Right kidney (tissue), 9 donors: ENCODE measurements around the gene KCNA10.

Experiments
- DNase-seq: peaks from one replicate; pipeline ENCODE4 v3.0.0-alpha.2; 2016
- long read RNA-seq, 8 donors: transcript quantifications; one replicate each; lab custom pipeline, GENCODE V29; 2026

KCNA10 gene
- long read RNA-seq, donor 1: 0 reads
- long read RNA-seq, donor 2: 0 reads
- long read RNA-seq, donor 3: 0 reads
- long read RNA-seq, donor 4: 0 reads
- long read RNA-seq, donor 5: 0 reads
- long read RNA-seq, donor 6: 0 reads
- long read RNA-seq, donor 7: 0 reads
- long read RNA-seq, donor 8: 0 reads

DNA sequence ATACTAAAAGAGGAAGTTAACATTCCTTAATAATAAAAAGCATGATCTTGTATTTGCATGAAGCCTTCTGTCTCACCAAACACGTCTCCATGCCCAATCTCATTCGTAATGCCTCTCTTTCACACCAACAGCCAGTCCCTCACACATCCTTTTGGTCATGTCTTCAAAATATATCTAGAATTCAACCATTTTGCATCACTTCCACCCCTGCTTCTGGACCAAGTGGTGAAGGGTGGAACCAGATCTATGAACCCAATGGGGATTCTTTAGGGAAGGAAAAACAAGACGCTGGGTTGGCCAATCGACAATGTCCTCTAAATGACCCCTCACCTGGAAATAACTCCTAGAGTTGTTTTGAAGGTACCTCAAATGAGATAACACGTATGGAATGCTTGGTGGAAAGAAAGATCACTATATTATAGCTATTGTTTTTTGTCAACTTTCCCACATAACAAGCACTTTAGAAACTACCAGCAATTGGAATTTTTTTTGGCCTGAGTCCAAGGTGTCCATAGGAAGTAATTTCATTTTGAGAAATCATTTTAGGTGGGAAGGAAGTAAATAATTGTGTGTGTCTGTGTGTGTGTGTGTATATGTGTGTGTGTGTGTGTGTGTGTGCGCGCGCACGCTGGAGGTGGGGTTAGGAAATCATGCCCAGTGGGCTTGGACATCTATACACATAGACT lies at the start of gene KCNA10:
TSS of gene KCNA10 (minus strand) at position 51 of the 686 bp plus-strand sequence. CDS start 388 bp downstream, outside the sequence.
- no peak for DNase-seq

DNA sequence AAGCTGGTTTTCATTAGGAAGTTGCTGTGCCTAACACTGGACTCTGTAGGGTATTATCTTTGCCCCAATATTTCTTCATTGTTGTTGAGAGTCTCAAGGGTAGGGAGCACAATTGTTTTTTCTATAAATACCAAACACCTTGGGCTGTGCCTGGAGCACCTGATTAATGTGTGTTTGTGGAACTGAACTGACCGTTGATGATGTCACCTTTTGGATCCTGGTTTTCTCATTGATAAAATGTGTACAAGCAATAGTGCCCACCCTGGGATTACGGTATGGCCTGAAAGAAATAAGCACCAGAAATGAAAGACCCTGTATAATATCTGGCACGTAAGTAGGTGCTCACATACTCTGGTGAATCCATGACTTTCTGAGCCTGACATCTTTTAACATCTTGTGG lies 47.9 kb upstream of the KCNA10 start:
- DNase-seq: no peak

DNA sequence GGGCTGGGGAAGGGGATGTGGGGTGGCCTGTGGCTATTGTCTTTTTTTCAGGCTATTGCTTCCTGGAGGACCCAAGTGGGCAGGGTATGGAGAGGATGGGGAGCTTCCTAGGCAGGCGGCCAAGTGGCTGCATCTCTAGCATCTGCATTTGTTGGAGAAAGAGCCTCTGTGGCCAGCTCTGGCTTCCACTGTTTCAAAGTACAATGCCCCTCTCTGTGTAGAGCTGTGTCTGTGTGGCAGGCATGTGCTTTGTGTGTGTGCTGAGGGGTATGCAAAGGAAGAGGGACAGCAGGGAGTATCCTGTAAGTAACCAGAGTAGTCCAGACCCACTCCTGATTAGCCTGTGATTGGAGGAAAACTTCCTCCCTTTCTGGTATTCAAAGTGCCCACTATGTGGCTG lies 46.6 kb upstream of the KCNA10 start:
- no peak for DNase-seq

DNA sequence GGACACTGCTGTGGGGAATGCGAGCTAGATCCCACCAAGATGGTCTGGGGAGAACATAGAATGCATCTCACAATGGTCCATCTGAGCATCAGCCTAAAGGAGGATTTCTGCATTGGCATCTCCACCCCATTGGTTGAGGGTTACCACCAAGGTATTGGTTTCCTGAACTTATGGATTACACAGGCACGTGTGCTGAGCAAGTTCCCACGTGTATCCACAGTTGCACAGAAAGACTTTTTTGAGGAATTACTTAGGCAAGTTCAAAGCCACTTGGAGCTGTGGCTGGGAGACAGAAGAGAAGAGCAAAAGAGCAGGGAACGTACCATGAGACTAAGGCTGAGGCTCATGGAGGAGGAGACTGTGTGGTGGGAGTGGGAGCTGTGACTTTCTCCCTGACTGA lies 44.1 kb upstream of the KCNA10 start:
- DNase-seq: no peak

DNA sequence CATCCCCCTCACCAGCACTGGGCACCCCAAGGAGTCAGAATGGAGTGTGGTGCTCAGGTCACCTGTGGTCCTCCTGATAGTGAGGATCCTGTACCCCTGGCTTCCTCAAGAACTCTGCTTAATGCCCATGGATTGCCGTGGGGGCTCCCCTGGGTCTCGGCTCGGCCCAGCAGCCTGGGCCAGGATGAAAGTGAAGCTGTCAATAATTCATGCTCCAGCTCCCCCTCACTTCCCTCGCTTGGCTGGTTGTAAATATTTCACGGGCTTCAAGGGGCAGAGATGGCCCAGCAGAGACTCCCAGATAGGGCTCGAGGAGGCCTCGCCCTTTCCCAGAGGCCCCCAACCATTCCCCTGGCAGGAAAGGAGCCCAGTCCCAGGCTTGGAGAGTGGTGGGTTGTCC lies 42.6 kb upstream of the KCNA10 start:
- DNase-seq: no peak

DNA sequence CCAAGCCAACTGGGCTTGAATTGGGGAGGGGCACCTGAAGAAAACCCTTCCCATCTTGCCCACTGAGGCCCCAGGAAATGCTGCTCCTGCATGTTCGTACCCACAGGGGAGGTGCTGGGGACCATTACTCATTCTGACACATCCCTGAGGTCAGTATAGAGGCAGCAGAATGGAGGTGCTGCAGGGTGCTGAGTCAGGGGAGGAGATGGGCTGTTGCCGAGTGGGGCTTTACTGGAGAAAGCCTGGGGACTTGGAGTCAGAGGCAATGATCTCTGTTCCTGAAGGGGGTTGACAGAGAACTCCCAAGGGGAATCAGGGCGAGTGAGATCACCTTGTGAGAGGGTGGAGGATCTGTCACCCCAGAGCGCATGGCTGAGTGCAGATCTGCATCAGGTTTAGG lies 40.2 kb upstream of the KCNA10 start:
- no peak for DNase-seq

DNA sequence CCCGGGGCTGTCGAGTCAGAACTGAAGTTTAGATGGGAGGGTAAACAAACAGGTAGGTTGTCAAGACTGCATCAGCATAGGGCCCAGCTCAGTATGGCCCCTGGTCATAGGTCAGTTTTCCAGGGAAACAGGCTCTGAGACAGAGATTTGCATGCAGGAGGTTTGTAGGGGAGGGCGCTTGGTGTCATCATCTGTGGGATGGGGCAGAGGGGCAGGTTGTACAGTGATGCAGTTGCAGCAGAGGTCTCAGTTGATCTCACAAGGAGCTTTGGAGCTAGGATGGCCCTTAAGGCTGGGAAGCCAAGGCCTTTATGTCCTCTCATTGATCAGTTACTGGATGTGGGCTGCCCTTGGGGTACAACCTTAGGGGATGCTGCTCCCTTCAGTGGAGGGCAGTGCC lies 38.5 kb upstream of the KCNA10 start:
- DNase-seq: no peak

DNA sequence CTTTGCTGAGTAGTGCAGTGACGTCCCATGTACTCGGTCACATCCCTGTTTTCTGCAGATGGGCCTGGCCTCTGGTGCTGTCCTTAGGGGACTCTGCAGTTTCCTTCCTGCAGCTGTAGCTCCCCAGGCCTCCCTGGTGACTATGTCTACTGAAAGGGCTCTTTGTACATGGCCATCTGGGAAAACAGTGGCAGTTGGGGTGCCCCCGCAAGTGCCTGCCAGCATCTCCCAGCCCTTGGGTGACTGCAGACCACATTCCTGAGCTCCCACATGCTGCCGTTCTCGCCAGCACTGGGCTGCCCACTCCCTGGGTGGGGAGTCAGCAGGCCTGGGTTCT lies 37.5 kb upstream of the KCNA10 start:
- no peak for DNase-seq

DNA sequence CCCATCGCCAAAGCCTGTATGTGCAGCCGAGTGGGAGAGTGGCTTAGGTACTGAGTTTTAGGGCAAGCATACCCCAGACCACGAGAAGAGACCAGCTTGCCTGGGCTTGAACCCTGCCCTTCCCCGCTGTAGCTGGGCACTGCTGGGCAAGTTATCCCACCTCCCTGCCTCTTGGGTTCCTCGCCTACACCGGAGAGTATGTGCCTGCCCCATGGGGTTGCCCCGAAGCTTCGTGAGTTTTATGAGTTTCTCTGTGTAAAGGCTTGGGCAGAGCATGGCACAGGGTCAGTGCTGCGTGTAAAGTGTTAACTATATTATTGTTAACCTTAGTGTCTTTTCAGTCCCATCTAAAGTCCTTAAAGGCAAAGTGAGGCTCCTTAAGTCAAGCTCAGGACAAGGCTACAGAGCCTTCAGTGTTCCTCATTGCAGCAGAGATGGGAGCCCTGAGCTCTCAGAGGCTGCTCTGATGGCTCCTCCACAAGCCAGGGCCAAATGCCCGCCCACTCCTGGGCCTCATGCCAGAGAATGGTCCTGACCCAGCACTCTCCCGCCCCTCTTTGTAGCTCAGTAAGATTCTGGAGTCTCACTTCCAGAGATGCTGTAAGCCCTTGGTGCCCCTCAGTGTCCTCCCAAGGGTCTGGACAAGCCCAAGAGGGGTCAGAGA lies 37.0 kb upstream of the KCNA10 start:
- DNase-seq: peak; percentile 7

DNA sequence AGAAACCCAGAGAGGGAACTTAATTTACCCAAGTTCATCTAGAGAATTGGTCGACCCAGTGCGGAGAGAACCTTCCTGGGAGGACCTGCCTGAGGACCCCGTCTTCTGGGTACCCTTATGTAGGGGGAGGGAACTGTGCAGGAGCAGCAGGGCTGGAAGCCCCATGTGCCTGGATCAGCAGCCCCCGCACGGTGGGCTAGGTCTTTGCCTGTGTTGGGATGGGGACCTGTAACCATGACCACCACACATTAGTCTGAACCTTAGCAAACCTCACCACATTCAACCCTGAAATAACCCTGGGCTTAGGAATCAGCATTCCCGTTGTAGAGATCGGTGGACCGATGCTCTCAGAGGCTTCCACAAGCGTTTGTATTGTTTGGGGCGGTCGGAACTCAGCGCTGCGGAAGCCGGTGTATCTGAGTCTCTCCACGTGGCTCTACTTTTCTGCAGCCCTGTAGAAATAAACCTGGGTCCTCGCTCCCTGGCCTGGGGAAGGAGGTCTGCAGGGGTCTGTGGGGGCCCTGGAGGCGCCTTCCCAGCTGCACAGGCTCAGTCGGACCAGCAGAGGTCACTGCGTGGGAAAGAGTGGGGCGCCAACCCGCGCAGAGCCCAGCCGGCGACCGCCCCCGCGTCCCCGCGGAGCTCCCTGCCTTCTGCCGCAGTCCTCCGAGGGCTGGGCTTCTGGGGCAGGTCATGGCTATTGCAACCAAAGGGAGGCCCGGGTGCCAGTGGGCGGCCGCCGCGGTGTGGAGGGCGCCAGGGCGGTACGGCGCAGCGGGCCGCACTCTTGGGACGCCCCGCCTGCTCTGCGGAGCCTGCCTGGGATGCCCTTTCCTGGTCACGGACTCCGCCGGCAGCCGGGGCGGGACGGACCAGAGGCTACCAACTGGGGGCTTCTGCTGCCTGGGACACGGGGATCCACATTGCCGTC lies 36.2 kb upstream of the KCNA10 start:
- DNase-seq: peak; percentile 72

DNA sequence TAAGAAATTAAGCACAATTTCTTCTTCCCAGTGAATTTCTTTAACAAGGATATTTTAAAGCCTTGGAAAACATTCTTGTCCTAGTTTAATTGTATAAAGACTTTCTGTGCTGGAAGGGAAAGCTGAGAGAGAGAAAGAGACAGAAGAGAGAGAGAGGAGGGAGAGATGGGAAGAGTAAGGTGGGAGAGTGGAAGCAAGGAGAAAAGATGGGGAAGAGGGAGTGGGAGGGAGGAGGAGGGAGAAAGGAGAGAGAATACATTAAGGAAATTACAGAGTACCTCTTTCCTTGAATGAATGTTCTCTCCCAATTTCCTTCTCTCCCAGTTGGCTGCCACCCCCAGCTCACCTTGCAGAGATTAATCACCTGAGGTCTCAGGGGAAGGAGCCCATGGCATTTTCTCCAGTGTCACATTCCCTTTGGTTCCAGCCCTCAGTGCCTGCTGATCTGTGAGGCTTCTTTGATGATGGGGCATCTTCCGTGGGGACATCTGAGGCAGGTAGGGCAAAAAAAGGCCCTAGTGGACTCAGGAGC lies 32.4 kb upstream of the KCNA10 start:
- no peak for DNase-seq

DNA sequence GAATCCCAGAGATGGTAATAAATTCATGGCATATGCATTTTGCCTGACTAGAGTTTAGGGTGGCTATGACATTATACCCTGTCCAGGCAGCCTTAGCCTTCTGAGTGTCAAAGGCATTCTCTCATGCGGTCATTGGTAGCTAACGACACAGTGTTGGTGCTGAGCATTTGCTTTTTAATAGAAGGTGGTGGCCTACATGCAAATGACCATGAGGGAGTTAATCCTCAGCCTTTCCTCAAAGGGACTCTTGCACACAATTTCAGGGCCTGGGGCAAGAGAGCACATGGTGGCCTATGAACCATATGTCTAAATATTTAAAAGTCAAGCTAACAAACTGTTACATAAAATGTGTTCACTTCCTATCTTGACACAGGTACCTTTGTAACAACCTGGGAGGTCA lies 30.9 kb upstream of the KCNA10 start:
- no peak for DNase-seq

DNA sequence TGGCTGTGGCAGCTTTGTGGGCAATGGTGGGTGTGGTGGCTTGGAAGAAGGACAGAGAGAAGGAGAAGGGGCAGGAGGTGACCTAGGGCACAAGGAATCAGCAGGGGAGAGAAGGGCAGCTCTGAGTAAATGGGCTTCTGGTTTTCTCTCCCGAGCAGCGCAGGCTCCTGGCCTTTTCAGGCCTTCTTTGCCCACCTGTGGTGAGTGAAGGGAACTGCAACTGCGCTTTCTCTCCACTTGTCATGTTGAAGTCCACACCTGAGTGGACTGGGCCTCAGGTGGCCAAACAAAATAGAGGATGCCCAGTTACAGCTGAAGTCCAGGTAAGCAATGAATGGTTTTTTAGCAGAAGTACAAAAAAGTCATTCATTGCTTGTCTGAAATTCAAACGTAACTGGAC lies 29.4 kb upstream of the KCNA10 start:
- no peak for DNase-seq

DNA sequence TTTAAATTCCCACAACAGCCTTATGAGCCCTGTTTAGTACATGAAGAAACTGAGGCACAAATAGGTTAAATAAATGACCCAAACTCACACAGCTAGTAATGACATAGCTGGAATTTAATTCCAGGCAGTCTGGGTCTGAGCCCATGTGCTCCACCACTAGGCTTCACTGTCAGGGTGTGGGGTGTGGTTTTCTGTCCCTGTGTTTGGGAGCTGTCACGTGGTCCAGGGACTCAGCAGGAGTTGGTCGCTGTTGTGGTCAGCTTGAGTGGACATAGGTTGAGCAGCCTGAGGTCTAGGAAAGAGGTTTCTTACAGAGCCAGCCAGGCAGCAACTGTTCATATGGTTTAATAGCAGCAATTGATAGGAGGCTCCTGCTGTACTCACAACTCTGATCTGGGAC lies 28.0 kb upstream of the KCNA10 start:
- DNase-seq: no peak

DNA sequence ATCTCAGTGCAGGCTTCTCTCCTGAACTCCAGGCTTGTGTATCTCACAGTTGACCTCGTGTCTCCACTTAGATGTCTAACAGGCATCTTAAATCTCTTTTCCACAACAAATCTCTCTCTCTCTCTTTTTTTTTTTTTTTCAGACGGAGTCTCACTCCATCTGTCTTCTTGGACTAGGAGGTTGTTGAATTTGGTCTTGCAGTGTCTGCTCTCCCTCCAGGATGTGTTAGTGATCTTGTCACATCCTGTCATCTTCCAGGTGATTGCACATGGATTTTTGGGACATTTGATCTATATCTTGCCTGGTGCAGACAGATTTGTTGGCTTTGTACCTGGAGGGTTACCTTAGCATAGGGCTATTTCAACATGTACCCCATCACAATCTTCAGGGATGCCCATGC lies 26.5 kb upstream of the KCNA10 start:
- no peak for DNase-seq

DNA sequence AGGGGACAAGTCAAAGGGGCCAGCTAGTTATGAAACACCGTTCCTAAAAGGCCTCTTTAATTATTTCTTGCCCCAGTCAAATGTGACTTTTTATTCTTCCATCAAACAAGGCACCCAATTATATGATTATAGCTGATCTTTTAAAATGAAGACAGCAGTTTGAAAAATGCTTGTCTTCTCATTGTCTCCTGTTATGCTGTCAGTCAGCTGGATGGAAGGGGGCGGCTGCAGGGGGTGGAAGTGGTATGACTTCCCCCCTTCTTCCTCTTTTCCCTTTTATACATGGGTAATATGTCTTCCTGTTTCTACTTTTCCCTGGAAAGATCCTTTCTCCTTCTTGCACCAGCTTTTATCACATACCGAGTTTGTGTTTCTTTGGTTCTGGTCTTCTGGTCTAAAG lies 25.8 kb upstream of the KCNA10 start:
- DNase-seq: no peak

DNA sequence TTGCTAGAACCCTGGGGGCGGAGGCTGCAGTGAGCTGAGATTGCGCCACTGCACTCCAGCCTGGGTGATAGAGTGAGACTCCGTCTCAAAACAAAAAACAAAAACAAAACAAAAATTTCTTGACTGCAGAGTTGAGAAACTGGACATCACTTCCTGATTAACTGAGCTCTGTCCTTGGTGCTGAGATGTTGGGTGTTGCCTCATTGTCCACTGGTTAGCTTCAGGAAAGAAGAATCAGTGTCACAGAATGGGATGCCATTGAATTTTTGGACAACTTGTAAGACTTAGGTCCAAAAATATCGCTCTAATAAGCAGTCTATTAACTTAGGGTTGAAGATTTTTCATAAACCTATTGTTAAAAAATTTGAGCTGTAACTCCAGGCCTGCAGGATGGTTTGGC lies 23.8 kb upstream of the KCNA10 start:
- no peak for DNase-seq

DNA sequence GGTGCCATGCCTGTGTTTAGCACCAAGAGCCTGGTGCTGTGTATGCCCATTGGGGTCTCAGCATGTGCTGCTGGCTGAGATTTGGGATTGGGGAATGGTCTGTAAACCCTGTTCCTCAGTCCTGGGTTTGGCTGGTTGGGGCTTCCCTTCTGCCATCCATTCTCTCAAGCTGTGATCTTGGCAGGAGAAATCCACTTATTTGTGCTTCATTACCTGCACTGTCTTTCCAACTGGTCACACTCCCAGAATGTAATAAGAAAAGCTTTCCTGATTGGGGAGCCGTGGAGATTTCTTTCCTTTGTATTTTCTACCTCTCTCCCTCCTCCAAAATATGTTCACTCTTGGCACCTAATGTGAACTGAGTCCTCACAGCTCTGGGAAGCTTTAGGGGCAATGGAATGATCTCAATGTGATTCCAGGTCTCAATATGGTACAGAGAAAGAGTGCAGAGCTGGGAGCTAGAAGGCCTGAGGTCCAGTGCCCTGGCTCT lies 23.0 kb upstream of the KCNA10 start:
- no peak for DNase-seq

DNA sequence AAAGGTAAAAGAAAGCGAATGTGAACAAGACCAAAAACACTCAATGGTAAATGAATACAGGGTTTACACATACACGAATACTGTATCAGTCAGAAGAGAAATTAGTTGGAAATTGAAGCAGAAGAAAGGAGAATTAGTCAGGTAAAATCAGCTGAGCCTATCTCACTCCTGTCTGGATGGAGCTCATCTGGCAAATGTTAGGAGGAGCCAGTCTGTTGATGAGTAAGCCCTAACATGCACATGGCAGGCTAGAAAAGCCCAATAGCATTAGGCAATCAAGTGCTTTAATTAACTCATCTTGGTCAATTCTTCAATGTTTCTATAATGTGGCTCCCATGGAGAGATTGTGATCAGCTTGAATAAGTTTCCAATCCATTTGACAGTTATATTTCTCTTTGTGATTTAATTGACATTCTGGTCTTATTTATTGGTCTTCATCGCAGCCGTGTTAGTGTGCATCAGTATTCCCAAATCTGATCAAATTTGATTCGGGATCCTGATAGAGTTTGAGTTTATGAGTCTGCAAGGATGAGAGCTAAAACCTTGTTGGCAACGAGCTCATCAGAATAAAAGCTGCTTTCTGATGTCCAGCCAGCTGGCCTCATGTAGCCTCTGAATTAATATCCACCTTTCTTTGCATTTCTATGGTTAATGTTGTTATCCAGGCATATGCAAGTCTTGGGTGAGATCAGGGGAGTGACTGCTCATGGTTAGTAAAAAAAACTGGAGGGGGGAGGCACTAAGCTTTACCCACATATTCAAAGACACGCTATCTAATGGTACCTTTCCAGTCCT lies 22.1 kb upstream of the KCNA10 start:
- no peak for DNase-seq

DNA sequence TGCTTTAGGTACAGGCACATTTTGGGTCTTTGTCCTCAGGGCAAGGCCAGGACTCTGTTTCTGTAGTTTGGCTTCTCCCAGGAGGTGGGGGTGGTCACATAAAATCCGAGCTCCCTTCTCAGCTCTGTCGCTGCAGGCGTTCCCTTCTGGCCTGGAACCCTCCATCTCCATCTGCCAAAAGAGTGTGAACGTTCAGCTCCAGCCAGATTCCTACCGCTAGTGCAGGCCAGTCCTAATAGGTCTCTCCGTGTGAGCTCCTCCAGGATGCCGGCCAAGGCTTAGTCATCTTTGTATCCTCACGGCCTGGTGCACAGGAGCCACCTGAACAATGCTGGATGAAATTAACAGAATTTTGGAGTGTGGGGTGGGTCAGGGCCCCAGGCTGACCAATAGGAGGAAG lies 19.9 kb upstream of the KCNA10 start:
- no peak for DNase-seq

DNA sequence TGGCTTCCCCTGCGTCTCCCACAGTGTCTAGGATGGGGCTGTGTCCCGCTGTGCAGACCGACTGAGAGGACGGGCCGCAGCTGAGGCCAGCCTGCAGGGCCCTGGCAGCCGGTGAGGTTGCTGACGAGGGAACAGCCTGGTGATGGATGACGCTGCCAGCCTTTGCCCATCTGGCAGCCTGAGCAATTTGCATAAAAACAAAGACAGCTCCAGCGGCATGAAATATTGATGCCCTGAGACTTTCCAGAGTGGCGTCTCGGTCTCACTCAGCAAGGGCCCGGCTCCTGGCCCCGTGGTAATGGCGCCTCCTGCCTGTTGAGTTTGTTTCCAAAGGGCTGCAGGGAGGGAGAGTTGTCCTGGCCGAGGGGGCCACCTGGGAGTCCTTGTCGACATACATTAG lies 19.1 kb upstream of the KCNA10 start:
- no peak for DNase-seq

DNA sequence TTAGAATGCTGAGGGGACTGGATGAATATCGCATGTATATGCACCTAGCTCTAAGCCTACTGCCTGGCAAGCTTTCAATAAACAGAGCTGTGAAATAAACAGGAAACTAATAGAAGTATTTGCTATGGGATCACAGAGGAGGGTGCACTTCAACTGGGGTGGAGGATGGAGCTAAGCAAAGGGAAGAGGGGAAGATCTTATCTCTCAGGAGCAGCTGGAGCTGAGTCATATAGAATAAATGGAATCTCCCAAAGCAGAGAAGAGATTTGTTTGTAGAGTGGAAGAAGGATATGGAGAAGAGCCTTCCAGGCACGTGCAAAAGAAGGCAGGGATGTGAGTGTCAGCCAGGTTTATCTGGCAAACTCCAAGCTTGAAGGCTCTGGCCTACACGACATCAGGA lies 17.0 kb upstream of the KCNA10 start:
- DNase-seq: no peak
